HG02938 (cell line): ENCODE results near the gene OMD.

ENCODE experiments used
- ATAC-seq: cut with Tn5 transposase; IDR thresholded peaks from one replicate; pipeline ENCODE4 v1.9.1; 2021; ENCODE audit warnings: mild to moderate bottlenecking, moderate library complexity; ENCODE audit not compliant: unreplicated experiment

The OMD gene

GRCh38 chr9:92424340-92424739 lies at the start of gene OMD:
Gene OMD, minus strand, starts transcription at chr9:92424471. Its CDS starts 6,913 bp downstream, at chr9:92417558.
- ATAC-seq = no peak

DNA sequence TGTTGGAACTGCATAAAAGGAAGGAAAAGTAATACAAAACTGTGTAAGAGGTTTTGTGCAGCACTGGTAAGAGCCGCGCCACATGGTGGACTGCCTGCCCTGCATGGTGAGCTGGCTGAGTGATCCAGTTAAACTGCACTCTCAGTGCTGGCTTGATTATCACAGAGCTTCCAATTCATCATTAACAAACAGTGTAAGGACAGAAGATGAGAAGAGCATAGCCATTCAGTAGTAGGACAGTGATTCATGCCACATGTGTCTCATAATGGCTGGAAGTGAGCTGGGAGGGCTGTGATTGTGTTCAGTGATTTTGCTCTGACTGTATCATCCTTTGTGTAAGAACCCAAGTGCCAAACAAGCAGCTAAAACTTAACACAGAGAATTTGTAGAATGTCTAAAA lies 43.9 kb upstream of the OMD start:
- no peak for ATAC-seq

GRCh38 chr9:92467511-92467910 lies 43.2 kb upstream of the OMD start:
- no peak for ATAC-seq

GRCh38 chr9:92467041-92467440 lies 42.8 kb upstream of the OMD start:
- no peak for ATAC-seq

GRCh38 chr9:92463984-92464383 lies 39.7 kb upstream of the OMD start:
- no peak for ATAC-seq

GRCh38 chr9:92463387-92463786 lies 39.1 kb upstream of the OMD start:
- no peak for ATAC-seq

GRCh38 chr9:92457576-92457975 lies 33.3 kb upstream of the OMD start:
- no peak for ATAC-seq

- ATAC-seq = no peak
Observed at GRCh38 chr9:92455217-92455616, 30.9 kb upstream of the OMD start.

GRCh38 chr9:92446536-92446935 lies 22.3 kb upstream of the OMD start:
- no peak for ATAC-seq

GRCh38 chr9:92444841-92445240 lies 20.6 kb upstream of the OMD start:
- ATAC-seq = no peak

DNA sequence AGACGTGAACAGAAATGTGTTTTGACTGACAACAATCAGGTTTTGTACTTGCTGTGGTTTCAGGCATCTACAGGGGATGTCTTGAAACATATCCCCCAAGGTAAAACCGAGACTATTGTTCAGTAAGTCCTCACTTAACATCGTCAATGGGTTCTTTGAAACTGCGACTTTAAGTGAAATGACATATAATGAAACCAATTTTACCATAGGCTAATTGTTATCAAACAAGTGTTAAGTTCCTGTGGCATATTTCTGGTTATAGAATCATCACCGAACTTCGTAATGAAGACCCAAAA lies 16.4 kb upstream of the OMD start:
- ATAC-seq = no peak

DNA sequence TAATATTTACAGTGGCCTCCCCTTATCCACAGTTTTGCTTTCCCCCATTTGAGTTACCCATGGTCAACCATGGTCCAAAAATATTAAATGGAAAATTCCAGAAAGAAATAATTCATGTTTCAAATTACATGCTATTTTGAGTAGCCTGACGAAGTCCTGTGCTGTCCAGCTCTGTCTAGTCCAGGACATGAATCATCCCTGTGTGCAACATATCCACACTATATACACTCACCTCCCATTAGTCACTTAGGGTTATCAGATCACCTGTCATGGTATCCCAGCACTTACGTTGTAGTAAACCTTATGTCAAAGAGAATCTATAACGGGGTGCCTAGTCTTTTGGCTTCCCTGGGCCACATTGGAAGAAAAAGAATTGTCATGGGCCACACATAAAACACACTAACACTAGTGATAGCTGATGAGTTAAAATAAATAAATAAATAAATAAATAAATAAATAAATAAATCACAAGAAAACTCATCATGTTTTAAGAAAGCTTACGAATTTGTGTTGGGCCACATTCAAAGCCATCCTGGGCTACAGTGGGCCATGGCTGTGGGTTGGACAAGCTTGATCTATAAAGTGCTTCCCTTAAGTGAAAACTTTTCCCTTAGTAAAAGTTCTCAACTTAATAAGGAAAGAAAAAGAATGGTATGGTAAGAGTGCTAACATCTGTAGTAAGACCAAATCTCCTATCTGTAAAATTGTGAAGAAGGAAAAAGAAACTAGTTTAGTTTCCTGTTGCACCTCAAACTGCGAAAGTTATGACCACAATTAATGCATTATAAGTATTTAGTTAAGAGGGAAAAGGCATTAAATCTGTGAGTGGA lies 15.9 kb upstream of the OMD start:
- ATAC-seq = no peak

GRCh38 chr9:92438900-92439526 lies 14.7 kb upstream of the OMD start:
- ATAC-seq = no peak

DNA sequence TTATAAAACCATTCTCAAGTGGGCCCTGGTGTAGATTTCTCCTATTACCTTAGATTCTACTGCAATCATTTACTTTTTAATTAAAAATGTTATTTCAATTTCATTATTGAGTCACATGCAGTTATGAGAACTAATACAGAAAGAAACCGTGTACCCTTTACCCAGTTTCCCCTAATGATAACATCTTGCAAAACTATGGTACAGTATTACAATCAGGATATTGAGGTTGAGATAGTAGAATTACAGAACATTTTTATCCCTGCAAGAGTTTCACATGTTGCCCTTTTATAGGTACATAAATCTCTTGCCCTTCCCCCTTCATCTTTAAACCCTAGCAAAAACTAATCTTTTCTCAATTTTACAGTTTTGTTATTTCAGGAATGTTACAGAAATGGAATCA lies 11.0 kb upstream of the OMD start:
- no peak for ATAC-seq

GRCh38 chr9:92432972-92433548 lies 8.8 kb upstream of the OMD start:
- no peak for ATAC-seq

DNA sequence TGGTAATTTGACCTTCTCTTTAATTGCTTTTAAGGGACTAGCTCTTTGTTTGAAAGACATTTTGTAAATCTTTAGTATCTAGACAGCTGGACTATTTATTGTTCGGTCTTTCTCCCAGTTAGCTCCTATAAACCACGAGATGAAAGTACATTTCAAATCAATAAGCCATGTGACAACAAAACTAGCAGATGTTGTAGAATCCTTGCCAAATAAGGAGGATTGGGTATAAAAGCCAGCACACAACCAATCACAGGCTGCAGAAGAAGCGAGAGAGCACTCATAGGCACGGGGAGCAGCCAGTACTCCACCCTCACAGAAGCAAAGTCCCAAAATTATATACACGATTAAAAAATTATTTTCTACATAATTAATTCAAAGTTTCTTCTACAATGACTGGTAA lies 8.1 kb upstream of the OMD start:
- no peak for ATAC-seq

- no peak for ATAC-seq
Observed at GRCh38 chr9:92429836-92430235, 5.6 kb upstream of the OMD start.

GRCh38 chr9:92426501-92427145 lies 2.4 kb upstream of the OMD start:
- no peak for ATAC-seq

GRCh38 chr9:92425474-92425873 lies 1.2 kb upstream of the OMD start:
- ATAC-seq = no peak

GRCh38 chr9:92423612-92424011 lies 659 bp downstream of the OMD start:
- ATAC-seq = no peak

DNA sequence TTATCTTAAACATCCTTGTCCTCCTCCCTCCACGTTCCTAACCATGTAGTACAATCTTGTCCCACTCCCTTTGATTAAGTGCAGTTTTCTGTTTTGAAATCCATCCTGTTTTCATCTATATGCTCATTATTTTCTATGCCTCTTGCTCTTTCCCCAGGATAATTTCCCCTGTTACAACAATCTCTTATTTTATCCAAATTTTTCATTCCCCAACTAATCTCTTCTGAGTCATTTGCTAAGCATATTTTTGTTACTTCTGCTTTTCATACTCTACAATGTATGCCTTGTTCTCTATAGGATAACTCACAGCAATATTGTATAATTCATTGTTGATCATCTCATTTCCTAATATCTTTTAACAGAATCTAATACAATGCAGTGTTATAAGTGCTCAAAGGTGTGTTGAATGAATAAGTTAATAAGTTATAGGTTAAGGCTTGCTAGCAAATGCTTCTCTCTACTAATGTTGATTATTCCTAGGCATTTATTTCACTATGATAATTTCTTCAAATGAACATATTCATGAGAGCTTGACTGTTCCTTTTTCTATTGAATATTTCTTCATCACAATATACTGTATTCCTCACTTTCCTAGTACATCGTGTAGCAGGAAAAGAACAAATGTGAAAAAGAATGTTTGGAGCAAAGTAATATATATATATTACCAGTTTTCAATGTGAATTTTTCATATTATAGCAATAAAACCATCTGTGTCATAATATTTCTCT lies 1.5 kb downstream of the OMD start:
- ATAC-seq = no peak
